GM12892 (cell line): ENCODE results near the gene ZNF442.

Experiments
- POLR2A ChIP-seq: IDR thresholded peaks from 2 replicates; pipeline ENCODE4 v1.6.1; 2011; ENCODE audit warnings: low read depth, low read length, control low read depth
- POLR2AphosphoS5 ChIP-seq: IDR thresholded peaks from 2 replicates; pipeline ENCODE4 v1.6.1; 2011; ENCODE audit warnings: low read depth, low read length, control low read depth
- TAF1 ChIP-seq: IDR thresholded peaks from 2 replicates; pipeline ENCODE4 v1.6.1; 2011; ENCODE audit warnings: low read depth, mild to moderate bottlenecking, control low read depth, low read length, borderline replicate concordance

DNA sequence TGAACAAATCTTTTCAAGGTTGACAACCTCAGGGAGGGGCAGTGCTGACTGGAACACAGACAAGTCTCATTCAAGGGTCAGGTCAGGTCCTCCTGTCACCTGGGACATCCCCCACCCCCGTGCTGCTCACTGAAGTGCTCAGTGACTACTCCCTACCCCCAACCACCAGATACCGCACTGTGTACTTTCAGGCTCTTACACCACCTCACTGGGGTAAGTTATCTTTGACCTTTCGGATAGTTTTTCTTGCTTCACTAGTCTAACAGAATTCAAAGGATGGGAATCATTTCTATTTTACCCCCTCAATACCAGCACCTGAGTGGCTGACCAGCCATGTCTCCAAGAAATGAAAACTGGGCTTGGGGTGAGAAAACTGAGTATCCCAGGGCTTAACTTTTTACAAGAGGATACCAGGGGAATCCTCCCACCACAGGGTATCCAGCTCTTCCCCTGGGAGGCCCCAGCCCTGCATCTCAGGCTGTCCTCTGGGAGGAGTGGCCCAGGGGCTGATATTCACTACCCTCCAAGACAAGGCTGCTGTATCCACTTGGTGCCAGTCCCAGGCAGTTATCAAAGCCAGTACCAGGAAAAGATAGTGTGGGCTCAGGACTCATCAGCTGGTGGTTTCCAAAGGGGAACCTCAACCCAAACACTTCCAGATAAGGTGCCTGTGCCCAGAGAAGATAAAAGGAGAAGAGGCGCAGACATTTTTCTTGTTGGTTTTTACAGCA is 34.1 kb downstream of the ZNF442 start:
- TF ChIP-seq POLR2A (no peak), POLR2AphosphoS5 (no peak), TAF1 (0 out of 2 replicates have a peak, but pooled peaks have one; percentile 30)
